Ammon's horn (tissue), 1 donor: ENCODE results near the gene WTIP.
"Not testable (repeated sequence)": the region's sequence is repeated elsewhere in the genome, so short reads cannot be mapped to it uniquely, and the experiment has no call there.

Source experiments
- DNase-seq: peaks from one replicate; pipeline ENCODE4 v3.0.0-alpha.2; 2016; ENCODE audit warnings: low spot score

Gene WTIP

DNA sequence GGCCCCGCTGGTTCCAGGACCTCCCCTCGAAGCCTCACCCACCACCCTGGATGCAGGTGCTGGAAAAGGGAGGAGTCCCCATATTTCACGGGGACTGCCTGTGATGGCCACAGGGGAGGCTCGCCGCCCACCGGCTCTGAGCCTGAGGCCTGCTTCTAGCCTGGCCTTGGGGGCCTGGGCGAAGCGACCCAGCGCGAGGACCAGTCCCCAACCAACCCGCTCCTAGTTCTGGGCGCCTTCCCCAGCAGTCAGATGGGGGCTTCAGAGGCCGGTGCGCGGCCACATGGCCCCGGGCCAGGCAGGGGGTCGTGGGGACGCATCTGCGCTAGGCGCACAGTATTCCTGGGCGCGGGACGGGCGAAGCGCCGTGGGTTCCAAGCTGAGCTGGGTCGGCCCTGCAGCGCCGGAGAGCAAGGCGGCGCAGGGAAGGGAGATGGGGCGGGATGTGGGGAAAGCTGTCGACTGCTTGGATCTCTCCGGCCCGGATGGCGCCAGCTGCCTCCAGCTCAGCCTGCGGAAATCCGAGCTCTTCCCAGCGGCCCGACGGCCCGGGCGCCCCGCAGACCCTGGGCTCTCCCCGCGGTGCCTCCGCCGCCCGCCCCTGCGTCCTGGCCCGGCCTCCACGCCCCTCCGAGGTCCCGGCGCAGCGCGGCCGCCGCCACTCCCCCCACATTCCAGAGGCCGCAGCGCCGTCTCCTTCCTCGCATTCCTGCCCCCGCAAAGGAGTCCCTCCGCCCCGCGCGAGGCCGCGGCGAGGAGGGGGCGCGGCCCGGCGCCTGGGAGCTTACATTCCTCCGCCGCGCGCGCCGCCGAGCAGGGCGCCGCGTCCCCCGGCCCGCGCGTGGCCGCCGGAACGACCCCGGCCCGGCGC, at the start of gene WTIP:
Gene WTIP (plus strand): TSS at position 788 of the 871 bp plus-strand sequence. CDS start 217 bp downstream, outside the sequence.
- DNase-seq, result no peak

DNA sequence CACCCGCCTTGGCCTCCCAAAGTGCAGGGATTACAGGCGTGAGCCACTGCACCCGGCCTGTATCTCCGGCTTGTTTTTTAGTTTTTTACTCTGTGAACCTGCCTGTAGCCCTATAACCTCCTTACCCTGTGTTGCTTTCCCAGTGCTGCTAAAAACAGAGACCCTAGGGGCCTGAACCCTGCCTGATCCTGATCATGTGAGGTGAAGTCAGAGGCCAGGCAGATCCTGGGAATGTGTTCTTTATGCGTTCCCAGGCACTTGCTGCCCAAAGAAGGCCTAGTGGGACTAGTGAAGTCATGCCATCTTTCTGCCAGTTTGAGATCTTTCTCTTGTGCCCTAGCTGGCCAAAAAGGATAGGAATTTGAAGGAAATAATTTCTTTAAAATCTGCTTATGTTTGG, 48.8 kb upstream of the WTIP start:
- no peak for DNase-seq

DNA sequence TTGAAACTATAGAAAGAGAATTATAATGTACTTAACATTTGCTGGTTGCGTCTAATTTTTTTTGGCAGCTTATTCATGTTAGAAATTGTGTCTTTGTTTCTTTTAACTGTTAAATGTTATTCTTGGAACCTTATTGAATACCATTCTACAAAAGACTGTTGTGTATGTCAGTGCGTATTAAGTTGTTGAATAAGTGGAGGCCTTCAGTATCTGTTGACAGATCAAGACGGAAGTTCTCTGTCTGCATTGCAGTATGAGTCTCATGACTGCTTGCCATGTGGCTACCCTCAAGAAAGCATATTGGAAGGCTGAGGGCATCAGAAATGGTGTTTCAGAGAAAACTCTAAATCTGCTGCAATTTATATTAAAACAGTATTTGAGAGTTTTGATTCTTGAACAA, 44.8 kb upstream of the WTIP start:
- no peak for DNase-seq

DNA sequence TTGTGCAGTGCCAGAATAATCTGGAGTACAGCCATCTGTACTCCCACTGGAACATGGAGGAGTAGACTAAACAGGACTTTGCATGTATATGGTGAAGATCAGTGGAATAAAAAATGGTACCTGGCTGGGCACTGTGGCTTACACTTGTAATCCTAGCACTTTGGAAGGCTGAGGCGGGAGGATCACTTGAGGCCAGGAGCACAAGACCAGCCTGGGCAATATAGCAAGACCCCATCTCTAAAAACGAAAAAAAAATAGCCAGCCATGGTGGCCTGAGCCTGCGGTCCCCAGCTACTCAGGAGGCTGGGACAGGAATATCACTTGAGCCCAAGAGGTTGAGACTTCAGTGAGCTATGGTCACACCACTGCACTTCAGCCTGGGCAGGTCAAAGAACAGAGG, 33.4 kb upstream of the WTIP start:
- DNase-seq, result no peak

DNA sequence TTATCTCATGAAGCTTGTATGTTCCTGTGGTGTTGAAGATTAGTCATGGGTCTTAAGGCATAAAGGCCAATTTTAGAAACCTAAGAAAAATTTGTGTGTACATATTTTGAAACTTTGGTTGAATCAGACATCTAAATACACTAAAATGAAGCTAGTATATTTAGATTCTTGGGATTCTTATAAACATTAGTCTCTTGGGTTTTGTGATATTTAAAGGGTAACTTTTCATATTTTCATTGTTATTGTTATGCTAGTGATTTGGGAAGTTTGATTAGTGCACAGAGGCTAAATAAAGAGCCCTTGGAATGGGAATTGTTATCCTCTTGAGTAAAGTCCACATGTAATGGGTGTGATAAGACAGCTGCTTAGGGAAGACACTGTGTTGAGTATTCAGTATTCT, 28.8 kb upstream of the WTIP start:
- DNase-seq, result no peak

DNA sequence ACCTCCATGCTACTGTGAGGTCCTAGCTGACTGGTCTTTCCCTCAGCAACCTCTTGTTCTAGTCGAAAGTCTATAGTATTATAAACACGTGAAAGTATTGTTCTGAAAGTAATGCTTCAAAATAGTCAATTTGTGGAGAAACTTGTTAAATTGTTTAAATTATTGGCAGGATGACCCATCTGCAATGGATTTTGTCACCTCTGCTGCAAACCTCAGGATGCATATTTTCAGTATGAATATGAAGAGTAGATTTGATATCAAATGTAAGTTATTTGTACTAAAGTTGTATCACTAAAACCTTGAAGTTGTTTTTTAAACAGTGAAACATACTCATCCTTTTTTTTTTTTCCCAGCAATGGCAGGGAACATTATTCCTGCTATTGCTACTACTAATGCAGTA, 27.5 kb upstream of the WTIP start:
- DNase-seq, result no peak

DNA sequence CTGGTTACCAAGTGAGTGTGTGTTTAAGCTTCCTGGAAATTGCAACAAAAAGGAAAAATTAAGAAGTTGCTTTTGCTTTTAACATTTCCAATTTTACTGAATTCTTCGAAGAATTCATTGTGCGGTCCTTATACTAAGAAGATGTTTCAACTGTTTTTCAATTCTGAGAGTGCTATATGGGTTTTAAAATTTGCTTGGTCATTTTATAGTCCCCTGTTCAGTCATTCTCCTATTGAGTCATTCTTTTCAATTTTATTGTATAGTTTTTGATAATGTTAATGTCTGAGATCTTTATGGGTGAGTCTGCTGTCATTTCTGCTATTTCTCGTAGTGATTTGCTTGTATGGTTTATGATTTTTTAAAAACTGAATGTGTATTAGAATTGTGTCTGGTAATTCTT, 26.9 kb upstream of the WTIP start:
- DNase-seq, result no peak

DNA sequence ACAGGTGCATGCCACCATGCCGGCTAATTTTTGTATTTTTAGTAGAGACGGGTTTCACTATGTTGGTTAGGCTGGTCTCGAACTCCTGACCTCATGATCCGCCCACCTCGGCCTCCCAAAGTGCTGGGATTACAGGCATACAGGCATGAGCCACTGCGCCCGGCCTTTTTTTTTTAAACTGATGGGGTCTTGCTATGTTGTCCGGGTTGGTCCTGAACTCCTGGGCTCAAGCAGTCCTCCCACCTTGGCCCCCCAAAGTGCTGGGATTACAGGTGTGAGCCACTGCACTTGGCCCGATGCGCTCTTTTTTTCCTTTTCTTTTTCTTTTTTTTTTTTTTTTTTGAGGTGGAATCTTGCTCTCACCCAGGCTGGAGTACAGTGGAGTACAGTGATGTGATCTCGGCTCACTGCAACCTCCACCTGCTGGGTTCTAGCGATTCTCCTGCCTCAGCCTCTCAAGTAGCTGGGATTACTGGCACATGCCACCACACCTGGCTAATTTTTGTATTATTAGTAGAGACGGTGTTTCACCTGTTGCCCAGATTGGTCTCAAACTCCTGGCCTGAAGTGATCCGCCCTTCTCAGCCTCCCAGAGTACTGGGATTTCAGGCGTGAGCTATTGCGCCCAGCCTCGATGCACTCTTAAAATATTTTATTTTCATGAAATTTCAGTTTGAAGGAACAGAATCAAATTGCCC, 25.6 kb upstream of the WTIP start:
- not testable (repeated sequence) for DNase-seq

DNA sequence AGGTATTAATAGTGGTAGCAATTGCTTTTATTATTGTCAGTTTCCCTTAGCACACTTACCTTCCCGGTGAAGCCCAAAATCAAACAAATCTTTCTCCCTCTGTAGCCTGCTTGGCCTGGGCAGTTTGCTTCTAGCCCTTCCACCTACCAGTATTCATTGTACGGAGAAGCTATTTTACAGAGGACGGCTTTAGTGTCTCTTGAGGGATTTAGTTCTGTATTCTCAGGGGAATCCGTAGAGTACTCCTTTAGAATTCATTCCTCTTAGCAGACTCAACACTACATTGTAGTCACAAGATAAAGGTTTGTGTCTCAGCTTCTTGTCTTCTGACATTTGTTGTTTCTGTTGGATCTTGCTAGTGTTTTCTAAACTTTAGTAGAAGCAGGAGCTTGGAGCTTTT, 24.1 kb upstream of the WTIP start:
- no peak for DNase-seq

DNA sequence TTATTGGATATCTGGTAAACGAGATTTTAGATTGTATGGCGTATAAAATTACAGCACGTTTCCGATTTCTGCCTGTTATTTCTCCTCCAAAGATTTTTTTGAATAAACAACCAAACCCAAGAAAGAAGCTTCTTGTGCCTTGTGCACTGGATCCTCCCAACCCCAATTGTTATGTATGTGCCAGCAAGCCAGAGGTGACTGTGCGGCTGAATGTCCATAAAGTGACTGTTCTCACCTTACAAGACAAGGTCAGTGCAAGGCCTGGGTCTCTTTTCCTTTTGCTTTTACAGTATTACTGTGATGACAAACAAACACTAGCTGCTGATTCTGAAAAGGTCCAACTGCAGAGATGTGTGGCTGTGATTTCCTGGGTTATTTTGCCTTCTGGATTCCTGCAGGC, 22.9 kb upstream of the WTIP start:
- DNase-seq, result no peak

DNA sequence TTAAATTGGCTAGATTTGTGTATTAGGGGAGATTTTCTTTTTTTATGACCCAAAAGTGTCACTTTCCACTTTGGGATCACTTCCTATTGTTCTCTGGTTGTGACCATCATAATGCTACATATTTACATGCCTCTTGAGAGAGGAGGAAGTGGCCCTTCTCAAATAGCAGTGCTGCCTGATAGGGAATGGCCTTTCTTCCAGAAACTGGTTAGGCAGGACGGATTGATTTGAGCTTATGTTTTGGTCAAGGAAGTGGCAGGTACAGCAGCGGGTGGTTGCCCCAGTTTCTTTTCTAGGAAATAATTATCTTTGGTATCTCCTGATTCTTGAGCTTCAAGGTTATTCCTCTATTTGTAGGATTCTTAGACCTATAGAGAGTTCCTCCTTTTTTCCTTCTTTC, 21.9 kb upstream of the WTIP start:
- no peak for DNase-seq

DNA sequence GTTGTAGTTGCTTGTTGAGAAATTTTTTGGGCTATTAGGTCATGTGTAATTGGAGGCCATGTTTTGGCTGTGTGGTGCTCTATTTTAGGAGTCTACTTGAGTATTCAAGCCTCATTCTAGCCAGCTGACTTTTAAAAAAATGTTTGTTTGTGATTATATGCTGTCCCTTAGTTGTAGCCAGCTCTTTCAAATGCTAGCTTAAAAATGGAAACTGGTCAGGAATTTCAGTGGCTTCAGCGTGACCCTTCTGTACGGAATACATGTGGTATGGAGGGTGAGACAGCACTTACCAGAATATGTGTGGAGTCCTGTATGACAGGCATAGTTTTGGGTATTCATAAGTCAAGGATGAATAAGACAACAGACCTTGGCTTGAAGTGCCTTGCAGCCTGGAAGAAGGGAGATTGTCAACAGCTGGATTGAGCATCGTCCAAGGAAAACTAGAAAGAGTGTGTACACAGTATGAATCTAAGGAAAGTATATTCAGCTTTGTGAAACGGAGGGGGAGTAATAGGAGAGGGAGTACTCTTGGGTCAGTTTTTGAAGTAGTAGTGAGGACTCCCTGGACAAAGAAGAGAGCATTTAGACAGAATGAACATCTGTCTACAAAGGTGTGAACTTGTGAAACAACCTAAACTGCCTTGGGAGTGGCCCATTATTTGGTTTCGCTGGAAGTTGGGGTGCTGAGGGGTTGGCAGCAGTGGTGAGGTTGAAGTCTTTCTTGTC, 20.0 kb upstream of the WTIP start:
- DNase-seq, result no peak

DNA sequence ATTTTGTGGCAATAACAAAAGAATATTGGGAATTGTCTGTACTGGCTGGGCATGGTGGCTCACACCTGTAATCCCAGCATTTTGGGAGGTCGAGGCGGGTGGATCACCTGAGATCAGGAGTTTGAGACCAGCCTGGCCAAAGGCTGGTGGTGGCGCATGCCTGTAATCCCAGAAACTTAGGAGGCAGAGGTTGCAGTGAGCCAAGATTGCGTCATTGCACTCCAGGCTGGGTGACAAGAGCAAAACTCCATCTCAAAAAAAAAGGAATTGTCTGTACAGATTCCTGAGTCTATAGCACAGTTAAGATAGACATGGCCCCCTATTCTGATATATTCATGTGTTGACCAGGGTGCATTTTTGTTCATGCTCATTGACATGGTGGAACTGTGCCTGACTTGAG, 16.8 kb upstream of the WTIP start:
- not testable (repeated sequence) for DNase-seq

DNA sequence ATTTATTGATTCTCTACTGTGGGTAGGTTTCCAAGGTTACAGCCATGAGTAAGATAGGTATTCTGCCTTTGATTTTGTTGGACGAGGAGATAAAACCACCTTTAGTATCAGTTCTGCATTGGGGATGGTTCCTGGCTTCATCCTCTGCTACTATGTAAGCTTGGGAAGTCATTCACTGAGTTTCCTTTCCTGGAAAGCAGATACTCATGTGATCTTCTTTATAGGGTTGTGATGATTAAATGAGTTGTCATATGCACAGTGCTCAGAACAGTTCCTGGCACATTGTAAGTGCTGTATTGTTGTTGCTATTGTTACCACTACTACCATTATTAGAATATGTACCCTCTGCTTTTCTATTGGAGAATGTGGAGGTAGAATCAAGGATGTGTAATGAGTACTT, 13.1 kb upstream of the WTIP start:
- no peak for DNase-seq

DNA sequence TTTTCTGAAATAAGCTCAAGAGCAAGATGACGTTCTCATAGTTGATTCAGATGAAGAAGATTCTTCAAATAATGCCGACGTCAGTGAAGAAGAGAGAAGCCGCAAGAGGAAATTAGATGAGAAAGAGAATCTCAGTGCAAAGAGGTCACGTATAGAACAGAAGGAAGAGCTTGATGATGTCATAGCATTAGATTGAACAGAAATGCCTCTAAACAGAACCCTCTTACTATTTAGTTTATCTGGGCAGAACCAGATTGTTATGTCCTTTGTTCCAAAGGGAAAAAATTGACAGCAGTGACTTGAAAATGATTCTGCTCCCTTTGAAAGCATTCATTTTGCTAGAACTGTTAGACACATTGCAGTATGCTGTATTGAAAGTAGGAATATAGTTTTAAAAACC, 12.5 kb upstream of the WTIP start:
- DNase-seq, result not testable (repeated sequence)

DNA sequence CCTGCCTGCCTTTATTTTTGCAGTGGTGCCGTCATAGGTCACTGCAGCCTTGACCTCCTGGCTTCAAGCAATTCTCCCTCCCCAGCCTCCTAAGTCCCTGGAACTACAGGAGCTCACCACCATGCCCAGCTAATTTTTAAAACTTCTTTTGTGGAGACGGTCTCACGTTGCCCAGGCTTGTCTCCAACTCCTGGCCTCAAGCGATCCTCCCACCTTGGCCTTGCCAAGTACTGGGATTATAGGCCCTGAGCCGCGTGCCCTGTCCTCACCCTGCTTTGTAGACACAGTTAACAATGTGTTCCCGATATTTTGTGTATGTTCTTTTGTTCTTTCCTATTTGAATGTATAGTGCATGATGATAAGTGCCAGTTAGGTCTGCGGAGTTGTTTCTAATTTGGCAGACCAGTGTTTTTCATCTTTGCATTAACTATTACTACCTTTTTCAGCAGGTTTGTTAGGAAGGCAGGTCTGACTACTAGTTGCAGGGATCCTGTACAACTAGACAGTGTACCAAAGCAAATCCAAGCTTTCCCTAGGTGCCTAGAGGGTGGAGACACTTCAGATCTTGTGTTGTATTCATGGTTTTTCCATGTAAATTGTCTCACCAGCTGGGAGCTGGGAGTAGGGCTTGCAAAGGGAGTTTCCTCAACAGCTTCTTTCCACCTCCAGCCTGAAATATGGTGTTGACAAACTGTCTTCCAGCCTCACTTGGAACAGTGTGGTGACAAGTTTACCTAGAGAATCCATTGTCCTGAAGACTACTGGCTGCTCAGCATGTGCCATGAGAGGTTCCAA, 9.5 kb upstream of the WTIP start:
- DNase-seq, result no peak

DNA sequence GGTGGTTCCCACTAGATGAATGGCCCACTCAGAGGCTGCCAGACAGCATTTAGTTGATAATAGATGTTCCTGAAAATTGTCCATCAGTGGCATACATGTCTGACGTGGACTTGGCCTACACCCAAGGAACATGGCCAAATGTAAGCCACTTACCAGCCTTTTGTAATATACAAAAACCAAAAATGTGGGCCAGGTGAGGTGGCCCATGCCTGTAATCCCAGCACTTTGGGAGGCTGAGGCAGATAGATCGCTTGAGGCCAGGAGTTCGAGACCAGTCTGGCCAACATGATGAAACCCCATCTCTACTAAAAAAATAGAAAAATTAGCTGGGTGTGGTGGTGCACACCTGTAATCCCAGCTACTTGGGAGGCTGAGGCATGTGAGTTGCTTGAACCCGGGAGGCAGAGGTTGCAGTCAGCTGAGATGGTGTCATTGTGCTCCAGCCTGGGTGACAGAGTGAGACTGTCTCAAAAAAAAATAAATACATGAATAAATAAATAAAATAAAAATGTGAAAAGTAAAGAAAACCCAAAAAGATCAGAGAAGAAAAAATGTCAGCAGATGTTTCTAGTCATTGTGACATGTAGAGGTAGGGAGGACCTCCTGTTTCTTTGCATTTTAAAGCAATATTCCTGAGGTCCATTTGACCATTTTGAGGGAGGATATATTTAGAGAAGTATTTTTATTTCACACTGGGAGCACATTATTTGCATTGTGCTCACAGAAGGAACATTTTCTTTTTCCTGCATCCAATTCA, 7.1 kb upstream of the WTIP start:
- DNase-seq, result no peak

DNA sequence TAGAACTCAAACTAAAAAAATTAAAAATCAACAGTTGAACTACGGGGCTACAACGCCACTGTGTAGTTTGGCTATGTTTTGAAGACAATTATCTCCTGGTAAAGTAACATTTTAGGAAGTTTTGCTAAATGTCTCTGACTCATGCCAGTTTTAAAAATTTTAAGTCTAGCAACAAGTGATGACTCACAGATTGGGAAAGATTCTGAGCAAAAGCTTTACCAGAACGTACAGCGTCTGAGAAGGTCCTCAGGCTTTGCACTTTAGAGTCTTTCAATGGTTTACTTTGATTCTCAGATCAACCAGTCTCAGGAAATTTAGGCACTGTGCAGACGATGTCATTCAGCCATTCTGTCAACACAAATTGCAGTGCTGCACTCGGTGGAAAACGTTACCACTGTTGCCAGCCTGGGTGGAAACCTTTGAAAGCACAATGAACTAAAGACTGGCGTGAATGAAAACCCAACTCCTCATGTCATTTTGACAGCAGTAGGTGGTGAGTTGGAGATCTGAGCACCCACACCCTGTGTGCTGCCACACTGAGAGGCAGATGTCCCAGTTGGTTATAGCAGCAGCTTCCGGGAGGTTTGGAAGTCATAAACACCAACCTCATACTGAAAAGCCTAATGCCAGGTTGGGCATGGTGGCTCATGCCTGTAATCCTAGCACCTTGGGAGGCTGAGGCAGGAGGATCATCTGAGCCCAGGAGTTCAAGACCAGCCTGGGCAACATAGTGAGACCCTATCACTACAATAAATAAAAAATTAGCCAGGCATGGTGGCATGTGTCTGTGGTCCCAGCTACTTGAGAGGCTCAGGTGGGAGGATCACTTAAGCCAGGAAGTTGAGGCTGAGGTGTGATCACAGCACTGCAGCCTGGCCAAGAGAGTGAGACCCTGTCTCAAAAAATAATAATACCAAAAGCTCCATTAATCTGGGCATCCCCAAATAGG, 6.3 kb upstream of the WTIP start:
- DNase-seq, result peak; percentile 43

DNA sequence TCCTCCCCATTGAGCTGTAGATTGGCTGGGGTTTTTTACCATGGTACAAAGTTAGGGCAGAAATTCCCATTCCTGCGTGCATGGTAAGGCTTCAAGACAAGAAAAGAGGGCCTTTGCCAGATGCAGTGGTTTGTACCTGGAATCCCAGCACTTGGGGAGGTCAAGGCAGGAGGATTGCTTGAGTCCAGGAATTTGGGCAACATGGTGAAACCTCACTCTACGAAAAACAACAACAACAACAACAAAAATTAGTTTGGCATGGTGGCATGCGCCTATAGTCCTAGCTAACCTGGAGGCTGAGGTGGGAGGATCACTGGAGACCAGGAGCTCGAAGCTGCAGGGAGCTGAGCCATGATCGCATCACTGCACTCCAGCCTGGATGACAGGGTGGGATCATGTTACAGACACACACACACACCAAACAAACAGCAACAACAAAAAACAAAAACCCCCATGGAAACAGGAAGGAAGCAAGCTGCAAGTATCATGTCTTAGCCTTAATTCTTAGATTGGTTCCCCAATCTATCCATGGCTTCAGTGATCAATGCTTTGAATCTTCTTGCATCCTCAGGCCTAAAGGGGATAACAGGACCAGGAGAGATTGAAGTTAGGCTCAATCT, 5.5 kb upstream of the WTIP start:
- DNase-seq, result no peak

DNA sequence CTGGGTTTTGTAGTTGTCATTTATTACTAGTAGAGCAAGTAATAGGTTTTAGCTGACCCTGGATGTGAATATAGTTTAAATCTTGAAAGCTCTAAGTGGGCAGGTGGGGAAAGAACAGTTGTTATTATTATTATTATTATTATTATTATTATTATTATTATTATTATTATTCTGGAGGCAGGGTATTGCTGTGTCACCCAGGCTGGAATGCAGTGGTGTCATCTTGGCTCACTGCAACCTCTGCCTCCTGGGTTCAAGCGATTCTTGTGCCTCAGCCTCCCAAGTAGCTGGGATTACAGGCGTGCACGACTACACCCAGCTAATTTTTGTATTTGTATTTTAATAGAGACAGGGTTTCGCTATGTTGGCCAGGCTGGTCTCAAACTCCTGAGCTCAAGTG, 3.1 kb upstream of the WTIP start:
- DNase-seq, result not testable (repeated sequence)
